Rectal smooth muscle tissue (tissue), 1 donor: ENCODE measurements around the gene THUMPD2.

Source experiments
- H3K27ac ChIP-seq: one replicate; pipeline ENCODE4 v1.7.0; 2013; ENCODE audit warnings: low read depth, low read length, inconsistent platforms
- H3K27me3 ChIP-seq: one replicate; pipeline ENCODE4 v1.7.0; 2013; ENCODE audit warnings: low read length; ENCODE audit not compliant: control insufficient read depth, insufficient read depth
- H3K36me3 ChIP-seq: one replicate; pipeline ENCODE4 v1.7.0; 2013; ENCODE audit warnings: low read length; ENCODE audit not compliant: control insufficient read depth, insufficient read depth
- H3K4me1 ChIP-seq: one replicate; pipeline ENCODE4 v1.7.0; 2013; ENCODE audit warnings: low read length; ENCODE audit not compliant: control insufficient read depth, insufficient read depth
- H3K4me3 ChIP-seq: one replicate; pipeline ENCODE4 v1.7.0; 2013; ENCODE audit warnings: low read length
- H3K9ac ChIP-seq: one replicate; pipeline ENCODE4 v1.7.0; 2013; ENCODE audit warnings: low read length

Gene THUMPD2

DNA sequence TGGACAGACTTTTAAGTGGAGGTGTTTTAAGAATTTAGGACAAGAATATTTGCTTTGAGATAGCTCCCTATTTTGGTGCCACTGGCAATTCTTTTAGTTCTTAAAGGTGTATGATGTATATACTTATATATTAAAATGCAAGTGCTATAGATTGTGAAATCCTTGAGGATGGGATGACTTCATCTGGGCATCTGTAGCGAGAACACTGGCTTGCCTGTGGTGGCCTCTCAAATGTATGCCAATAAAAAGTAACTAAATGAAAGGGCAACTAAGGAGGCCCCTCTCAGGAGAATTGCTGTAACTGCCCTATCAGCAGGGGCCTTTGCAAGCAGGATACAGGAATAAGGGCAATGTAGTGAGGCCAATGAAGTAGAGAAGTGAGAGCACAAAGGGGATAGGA, 2.6 kb upstream of the THUMPD2 start:
- Histone ChIP-seq H3K9ac (no peak overlapping the region), H3K4me3 (no peak overlapping the region), H3K36me3 (no peaks in the 10 kb centered on the region), H3K27ac (no peak overlapping the region), H3K4me1 (peaks cover 4% of the 10 kb centered on the region), H3K27me3 (no peaks in the 10 kb centered on the region)

GRCh38 chr2:39780825-39781600, 2.0 kb upstream of the THUMPD2 start:
- peak overlapping the region; percentile 13 for H3K4me3 ChIP-seq
- H3K9ac ChIP-seq = no peak overlapping the region

DNA sequence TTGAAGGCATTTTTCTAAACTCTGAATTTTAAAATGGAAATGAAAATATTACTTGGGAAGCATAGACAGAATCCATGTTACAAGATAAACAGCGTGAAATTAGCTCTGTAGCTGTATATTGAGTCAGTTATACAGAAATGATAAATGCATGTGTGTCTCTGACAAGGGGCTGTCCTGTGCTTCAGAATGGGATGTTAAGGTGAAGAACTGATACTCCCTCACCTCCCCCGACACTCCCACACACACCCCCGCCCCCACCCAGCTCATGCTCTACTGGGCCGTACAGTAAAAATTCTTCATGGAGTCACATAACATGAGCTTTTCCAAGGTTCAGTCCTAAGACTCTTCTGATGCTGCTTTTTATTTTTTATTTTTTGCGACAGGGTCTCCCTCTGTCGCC, 869 bp upstream of the THUMPD2 start:
- Histone ChIP-seq H3K9ac (no peak overlapping the region), H3K27ac (peak overlapping the region; percentile 83)

More at GRCh38 chr2:39780825-39781600, 2.0 kb upstream of the THUMPD2 start:
- no peaks in the 10 kb centered on the region for H3K27me3 ChIP-seq
- H3K36me3 ChIP-seq = no peaks in the 10 kb centered on the region
- peaks cover 4% of the 10 kb centered on the region for H3K4me1 ChIP-seq
- no peak overlapping the region for H3K27ac ChIP-seq

GRCh38 chr2:39779341-39779851, 338 bp upstream of the THUMPD2 start:
- H3K27me3 ChIP-seq = no peaks in the 10 kb centered on the region
- H3K9ac ChIP-seq = peak overlapping the region; percentile 47
- H3K36me3 ChIP-seq = no peaks in the 10 kb centered on the region
- peak overlapping the region; percentile 88 for H3K4me3 ChIP-seq
- H3K4me1 ChIP-seq = peaks cover 4% of the 10 kb centered on the region
- H3K27ac ChIP-seq = peak overlapping the region; percentile 83

More for the DNA sequence above, 869 bp upstream of the THUMPD2 start:
- H3K36me3 ChIP-seq = no peaks in the 10 kb centered on the region
- peaks cover 4% of the 10 kb centered on the region for H3K4me1 ChIP-seq
- H3K4me3 ChIP-seq = peak overlapping the region; percentile 88
- H3K27me3 ChIP-seq = no peaks in the 10 kb centered on the region

DNA sequence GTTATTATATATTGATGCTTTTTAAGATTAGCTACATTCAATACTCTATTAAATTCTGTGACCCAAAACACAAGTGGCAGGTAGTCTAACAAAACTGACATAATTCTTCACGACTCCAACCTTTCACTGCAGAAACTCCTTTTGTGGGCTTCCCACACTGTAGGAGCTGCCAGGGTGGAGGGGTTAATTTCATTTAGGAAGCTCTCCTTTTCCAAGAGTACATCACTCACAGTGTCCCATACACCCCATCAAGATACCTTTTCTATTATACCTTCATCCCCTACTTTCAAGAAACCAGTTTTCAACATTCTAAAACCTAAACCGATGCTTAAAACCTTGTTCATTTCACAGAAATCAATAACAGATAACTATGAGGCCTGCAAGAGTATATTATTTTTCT, 825 bp downstream of the THUMPD2 start:
- no peak overlapping the region for H3K27ac ChIP-seq

DNA sequence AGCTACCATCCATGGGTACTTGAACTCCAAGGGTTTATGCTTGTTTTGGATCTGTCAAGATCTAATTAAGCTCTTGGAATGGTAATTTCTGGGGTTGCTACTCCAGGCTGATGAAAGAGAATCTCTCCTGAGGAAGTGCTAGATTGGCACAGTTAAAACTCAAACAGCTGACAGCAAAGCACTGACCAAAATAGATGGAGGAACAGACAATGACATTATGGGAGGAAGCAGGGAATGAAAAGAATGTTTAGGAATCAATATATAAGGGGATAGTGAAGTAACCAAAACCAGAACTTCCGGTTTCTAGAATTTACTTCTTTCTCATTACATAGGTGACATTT, 6.3 kb downstream of the THUMPD2 start:
- Histone ChIP-seq H3K27ac (no peak overlapping the region), H3K36me3 (peaks cover 4% of the 10 kb centered on the region), H3K4me3 (no peak overlapping the region), H3K4me1 (peaks cover 4% of the 10 kb centered on the region), H3K9ac (no peak overlapping the region), H3K27me3 (no peaks in the 10 kb centered on the region)

More for the DNA sequence above, 825 bp downstream of the THUMPD2 start:
- H3K4me3 ChIP-seq = peak overlapping the region; percentile 88
- H3K27me3 ChIP-seq = no peaks in the 10 kb centered on the region
- peaks cover 4% of the 10 kb centered on the region for H3K4me1 ChIP-seq
- H3K36me3 ChIP-seq = no peaks in the 10 kb centered on the region
- H3K9ac ChIP-seq = peak overlapping the region; percentile 21

DNA sequence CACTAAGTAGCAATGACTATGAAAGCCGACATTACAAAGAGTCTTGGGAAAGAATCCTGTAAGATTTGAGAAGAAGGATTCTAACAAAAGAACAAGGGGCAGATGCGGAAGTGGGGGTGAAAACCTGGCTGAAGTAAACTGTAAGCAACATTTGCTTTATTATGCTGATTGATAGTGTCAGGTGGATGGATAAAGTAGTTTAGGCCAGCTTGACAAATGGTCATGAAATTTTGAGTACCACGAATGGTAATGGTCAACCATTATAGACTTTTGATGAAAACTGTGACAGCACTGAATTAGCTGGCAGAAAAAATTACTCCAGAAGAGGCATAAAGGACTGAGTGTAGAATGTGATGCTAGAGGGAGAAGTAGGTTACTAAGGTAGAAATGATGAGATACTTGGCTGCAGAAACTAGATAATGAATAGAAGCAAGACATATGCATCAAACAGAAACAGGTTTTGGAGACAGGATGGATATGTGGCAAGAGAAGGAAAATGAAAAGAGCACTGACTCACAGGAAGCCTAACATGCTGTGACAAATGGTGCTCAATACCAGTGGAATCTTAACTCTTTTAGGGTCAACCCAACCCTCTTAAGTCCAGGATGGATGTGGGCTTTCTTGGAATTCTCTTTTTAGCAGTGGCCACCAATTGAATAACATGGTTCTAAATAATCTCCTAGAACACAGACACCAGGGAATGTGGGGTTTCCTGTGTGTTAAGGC, 6.8 kb downstream of the THUMPD2 start:
- no peak overlapping the region for H3K9ac ChIP-seq
- peaks cover 4% of the 10 kb centered on the region for H3K36me3 ChIP-seq
- peaks cover 4% of the 10 kb centered on the region for H3K4me1 ChIP-seq
- no peak overlapping the region for H3K27ac ChIP-seq
- H3K27me3 ChIP-seq = no peaks in the 10 kb centered on the region
- no peak overlapping the region for H3K4me3 ChIP-seq

DNA sequence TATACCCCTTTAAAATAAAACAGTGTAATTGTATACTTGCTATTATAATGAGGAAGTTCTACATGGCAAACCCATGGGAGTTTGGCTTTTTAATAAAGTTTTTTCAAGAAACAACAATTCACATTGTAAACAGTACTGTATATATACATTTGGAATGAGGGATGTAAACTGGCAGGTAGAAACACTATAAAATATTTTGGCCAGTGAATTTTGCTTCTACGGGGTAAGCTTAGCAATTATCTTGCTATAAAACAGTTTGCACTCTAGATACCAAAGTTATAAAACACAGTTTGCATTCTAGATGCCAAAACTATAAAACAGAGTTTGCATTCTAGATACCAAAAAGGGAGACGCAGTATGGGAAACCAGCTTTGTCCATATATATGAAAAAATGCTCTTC, 16.6 kb downstream of the THUMPD2 start:
- no peaks in the 10 kb centered on the region for H3K4me1 ChIP-seq
- H3K27me3 ChIP-seq = no peaks in the 10 kb centered on the region
- no peak overlapping the region for H3K4me3 ChIP-seq
- no peak overlapping the region for H3K9ac ChIP-seq
- H3K27ac ChIP-seq = no peak overlapping the region
- peaks cover 3% of the 10 kb centered on the region for H3K36me3 ChIP-seq

DNA sequence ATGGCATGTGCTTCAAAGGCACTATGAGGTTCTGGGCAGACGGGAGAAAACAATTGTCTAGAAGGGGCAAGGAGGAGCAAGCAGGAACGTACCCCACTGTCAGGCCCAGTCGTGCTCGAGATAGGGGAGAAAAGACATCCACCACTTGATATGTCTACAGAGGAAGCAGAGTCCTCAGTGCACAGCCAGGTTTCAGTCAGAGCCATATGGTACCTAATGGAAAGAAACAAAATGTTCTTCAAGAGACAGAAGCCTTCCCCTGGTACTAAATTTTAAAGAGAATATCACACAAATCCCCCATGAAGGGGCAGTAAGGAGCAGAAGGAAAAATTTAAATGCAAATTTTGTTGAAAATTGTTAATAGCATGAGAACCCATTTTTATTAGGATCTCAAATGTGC, 21.9 kb downstream of the THUMPD2 start:
- H3K4me3 ChIP-seq = no peak overlapping the region
- H3K9ac ChIP-seq = no peak overlapping the region
- no peak overlapping the region for H3K27ac ChIP-seq
- no peaks in the 10 kb centered on the region for H3K27me3 ChIP-seq
- H3K36me3 ChIP-seq = peaks cover 16% of the 10 kb centered on the region
- no peaks in the 10 kb centered on the region for H3K4me1 ChIP-seq

DNA sequence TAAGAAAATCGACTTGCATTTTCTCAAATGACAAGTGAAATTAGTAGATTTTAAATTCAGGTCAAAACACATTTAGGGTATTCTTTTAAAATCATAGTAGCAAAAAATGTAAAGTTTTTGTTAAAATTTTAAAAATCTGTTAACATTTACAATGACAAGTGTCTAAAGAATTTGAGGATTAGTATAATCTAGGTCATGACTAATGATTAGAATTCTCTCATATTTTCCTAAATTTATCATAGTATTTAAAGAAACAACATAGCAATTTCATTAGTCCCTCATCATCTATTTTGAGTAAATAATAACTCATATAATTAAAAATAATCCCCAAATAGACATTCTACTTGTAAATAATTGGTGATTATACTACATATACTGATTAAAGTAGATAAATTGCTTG, 23.6 kb downstream of the THUMPD2 start:
- H3K4me3 ChIP-seq = no peak overlapping the region
- H3K27ac ChIP-seq = no peak overlapping the region
- no peaks in the 10 kb centered on the region for H3K4me1 ChIP-seq
- no peak overlapping the region for H3K9ac ChIP-seq
- H3K36me3 ChIP-seq = peaks cover 19% of the 10 kb centered on the region
- H3K27me3 ChIP-seq = no peaks in the 10 kb centered on the region

DNA sequence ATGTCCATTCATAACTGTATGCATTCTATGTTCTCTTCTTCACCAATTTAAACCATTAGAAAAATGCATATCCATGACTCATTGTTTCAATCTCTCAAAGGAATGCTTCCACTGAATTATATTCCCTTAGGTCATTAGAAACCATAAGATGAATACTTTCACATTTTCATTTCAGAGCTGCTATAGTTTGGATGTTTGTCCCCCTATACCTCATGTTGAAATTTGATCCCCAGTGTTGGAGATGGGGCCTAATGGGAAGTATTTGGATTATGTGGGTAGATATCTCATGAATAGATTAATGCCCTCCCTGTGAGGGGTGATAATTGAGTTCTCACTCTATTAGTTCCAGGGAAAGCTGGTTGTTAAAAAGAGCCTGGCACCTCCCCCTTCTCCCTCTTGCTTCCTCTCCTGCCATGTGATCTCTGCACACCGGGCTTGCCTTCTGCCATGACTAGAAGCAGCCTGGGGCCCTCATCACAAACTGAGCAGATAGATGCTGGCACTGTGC, 35.7 kb downstream of the THUMPD2 start:
- Histone ChIP-seq H3K4me1 (no peaks in the 10 kb centered on the region), H3K27ac (no peak overlapping the region), H3K9ac (no peak overlapping the region), H3K4me3 (no peak overlapping the region), H3K27me3 (no peaks in the 10 kb centered on the region), H3K36me3 (peaks cover 7% of the 10 kb centered on the region)

DNA sequence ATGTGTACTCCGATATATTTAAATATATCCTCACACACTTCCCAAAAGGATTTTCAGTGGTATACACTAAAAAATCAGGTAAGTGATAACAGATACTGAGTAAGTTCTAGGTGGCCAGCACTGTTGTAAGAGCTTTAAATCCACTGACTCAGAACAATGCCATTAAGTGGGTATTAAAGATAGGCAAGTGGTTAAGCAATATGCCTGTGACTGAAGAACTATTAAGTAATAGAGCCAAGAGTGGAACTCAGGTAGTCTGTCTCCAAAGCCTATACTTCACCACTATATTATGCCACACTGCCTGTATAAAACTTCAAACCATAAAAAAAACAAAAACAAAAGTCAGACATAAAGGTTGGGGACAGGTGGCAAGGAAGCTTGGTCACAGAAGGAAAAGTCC, 37.2 kb downstream of the THUMPD2 start:
- Histone ChIP-seq H3K4me3 (no peak overlapping the region), H3K9ac (no peak overlapping the region), H3K27me3 (no peaks in the 10 kb centered on the region), H3K36me3 (peaks cover 15% of the 10 kb centered on the region), H3K27ac (no peak overlapping the region), H3K4me1 (no peaks in the 10 kb centered on the region)
